Astrocyte (in vitro differentiated cells and primary cell): ENCODE measurements around the gene C1QTNF1.

Experiments
- CTCF ChIP-seq: IDR thresholded peaks from 2 replicates; pipeline ENCODE4 v1.5.1; 2011; ENCODE audit warnings: low read depth, mild to moderate bottlenecking, inconsistent platforms, low read length, moderate library complexity; ENCODE audit not compliant: insufficient read depth
- EZH2 ChIP-seq: IDR thresholded peaks from 2 replicates; pipeline ENCODE4 v1.6.1; 2012; ENCODE audit warnings: mild to moderate bottlenecking, low read length, inconsistent platforms; ENCODE audit not compliant: insufficient read depth

DNA sequence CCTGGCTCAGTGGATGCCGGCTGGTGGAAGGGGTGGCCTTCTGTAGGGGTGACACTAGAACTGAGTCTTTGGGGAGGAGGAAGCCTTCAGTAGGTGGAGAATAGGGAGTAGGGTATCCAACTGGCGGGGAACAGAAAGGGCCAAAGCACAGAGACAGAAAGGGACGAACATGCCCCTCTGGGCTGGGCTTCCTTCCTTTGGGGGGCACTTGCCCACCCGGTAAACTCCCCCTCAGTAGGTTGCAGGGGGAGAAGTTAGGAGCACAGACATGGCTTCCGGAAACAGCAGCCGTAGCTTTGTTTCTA is 51.4 kb downstream of the C1QTNF1 start:
- TF ChIP-seq EZH2, result no peak
- TF ChIP-seq CTCF, result no peak
